ENCODE results near the gene IVNS1ABP.

DNA sequence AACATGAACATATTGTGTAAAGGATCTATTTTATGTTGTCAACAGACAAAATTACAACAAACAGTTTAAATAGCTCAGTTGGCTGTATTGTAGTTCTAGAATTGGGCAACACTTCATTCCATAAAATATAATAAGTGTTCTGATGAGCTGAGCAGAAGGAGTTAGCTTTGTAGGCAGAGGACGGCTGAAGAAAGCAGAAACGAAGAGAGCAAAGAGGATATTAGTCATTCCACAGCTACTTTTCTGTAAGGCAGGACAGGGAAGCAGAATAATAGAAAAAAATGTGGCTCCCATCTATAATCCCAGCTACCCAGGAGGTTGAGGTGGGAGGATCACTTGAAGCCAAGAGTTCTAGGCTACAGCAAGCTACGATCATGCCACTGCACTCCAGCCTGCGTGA lies 20.2 kb upstream of the IVNS1ABP start:
- TF ChIP-seq RAD21 (IDR thresholded peaks at IDR 0.05; ENCODE audit: low read depth) = no peak
- TF ChIP-seq, protein P1, sequence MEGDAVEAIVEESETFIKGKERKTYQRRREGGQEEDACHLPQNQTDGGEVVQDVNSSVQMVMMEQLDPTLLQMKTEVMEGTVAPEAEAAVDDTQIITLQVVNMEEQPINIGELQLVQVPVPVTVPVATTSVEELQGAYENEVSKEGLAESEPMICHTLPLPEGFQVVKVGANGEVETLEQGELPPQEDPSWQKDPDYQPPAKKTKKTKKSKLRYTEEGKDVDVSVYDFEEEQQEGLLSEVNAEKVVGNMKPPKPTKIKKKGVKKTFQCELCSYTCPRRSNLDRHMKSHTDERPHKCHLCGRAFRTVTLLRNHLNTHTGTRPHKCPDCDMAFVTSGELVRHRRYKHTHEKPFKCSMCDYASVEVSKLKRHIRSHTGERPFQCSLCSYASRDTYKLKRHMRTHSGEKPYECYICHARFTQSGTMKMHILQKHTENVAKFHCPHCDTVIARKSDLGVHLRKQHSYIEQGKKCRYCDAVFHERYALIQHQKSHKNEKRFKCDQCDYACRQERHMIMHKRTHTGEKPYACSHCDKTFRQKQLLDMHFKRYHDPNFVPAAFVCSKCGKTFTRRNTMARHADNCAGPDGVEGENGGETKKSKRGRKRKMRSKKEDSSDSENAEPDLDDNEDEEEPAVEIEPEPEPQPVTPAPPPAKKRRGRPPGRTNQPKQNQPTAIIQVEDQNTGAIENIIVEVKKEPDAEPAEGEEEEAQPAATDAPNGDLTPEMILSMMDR (IDR thresholded peaks at IDR 0.05 in 2 of 3, conservative IDR thresholded peaks at IDR 0.05 in 1 of 3; ENCODE audit: borderline replicate concordance in 1 of 3, insufficient read depth in 1 of 3, low read depth in 2 of 3, low read length in 2 of 3) = no peak
- TF ChIP-seq EZH2phosphoT487 (IDR thresholded peaks at IDR 0.05; ENCODE audit: borderline replicate concordance) = no peak
- TF ChIP-seq EZH2 (IDR thresholded peaks at IDR 0.05) = no peak
- TF ChIP-seq TCF7L2 (IDR thresholded peaks at IDR 0.05; ENCODE audit: borderline replicate concordance, extremely low read depth, insufficient read depth, insufficient read length) = no peak
- TF ChIP-seq POLR2A (IDR thresholded peaks at IDR 0.05; ENCODE audit: borderline replicate concordance, extremely low read depth, insufficient read depth, insufficient read length) = no peak
- no peak for TF ChIP-seq SP1 (IDR thresholded peaks at IDR 0.05; ENCODE audit: low read depth)
- no peak for TF ChIP-seq JUND (IDR thresholded peaks at IDR 0.05)

Data from HCT116 (cell line).